Activated T-helper 2 cell treated with anti-CD3 and anti-CD28 coated beads, Interferon-gamma antibody, Interleukin-2, Interleukin-4, amounts not matched to agents 10 μg/mL and 5 μg/mL and 100 μg/mL, durations not matched to agents 14 hours and 24 hours and 36 hours (primary cell): ENCODE results near the gene ARHGEF11. TPM values are rescaled to one million over a fixed set of nuclear protein-coding genes. Genes with fewer than 3 reads are reported as not detected.

Source experiments
- DNase-seq: peaks from one replicate; pipeline ENCODE4 v3.0.0; 2021; ENCODE audit warnings: low spot score
- H3K27ac Mint-ChIP-seq: one replicate; pipeline ENCODE4 v1.8.0; 2021; ENCODE audit warnings: mixed read lengths
- H3K27me3 Mint-ChIP-seq: one replicate; pipeline ENCODE4 v1.8.0; 2021; ENCODE audit warnings: low read depth, mixed read lengths
- H3K36me3 Mint-ChIP-seq: one replicate; pipeline ENCODE4 v1.8.0; 2021; ENCODE audit warnings: low read depth, mixed read lengths
- H3K4me1 Mint-ChIP-seq: one replicate; pipeline ENCODE4 v1.8.0; 2021; ENCODE audit warnings: low read depth, mixed read lengths
- H3K4me3 Mint-ChIP-seq: one replicate; pipeline ENCODE4 v1.8.0; 2021; ENCODE audit warnings: low read depth, mild to moderate bottlenecking, moderate library complexity, mixed read lengths
- H3K9me3 Mint-ChIP-seq: one replicate; pipeline ENCODE4 v1.8.0; 2021; ENCODE audit warnings: mixed read lengths
- intact Hi-C: fragments of 100-400 bp; cut with micrococcal nuclease; formaldehyde crosslinking; loops from one replicate; pipeline ENCODE4 v1.15.1; 2023
- total RNA-seq: library from RNA; stranded (reverse); gene quantifications from 2 replicates; pipeline ENCODE4 v1.2.3, GENCODE V29; 2022

ARHGEF11 gene
- total RNA-seq, 1 donor from 2014 or later = 2.2 TPM

DNA sequence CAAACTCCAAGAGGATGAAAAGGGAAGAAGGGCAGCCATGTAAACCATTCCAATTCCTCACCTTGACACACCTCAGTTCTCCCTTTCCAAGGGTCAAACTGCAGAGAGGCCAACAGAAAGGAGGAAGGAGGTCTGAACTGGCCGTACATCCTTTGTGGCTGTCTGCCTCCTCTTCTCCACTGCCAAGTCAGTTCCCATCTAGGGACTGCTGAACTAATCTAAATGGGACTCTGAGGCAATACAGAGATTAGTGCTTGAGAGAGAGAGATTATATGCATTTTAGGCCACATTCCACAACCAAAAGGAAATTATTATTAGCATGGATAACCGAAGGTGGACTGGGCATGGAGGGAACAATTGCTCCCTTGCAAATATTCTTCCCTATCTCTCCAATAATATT is 2.7 kb downstream of the ARHGEF11 start:
- H3K36me3 Mint-ChIP-seq = no peaks in the 10 kb centered on the region
- intact Hi-C loops = no loop called here
- DNase-seq = no peak
- peaks cover 79% of the 10 kb centered on the region for H3K27me3 Mint-ChIP-seq
- H3K4me3 Mint-ChIP-seq = no peak overlapping the region
- H3K4me1 Mint-ChIP-seq = peaks cover 6% of the 10 kb centered on the region
- no peaks in the 10 kb centered on the region for H3K9me3 Mint-ChIP-seq
- no peak overlapping the region for H3K27ac Mint-ChIP-seq

GRCh38 chr1:157040802-157041201 is 4.7 kb downstream of the ARHGEF11 start:
- intact Hi-C loops = no loop called here
- peaks cover 70% of the 10 kb centered on the region for H3K27me3 Mint-ChIP-seq
- H3K4me1 Mint-ChIP-seq = peaks cover 3% of the 10 kb centered on the region
- H3K4me3 Mint-ChIP-seq = no peak overlapping the region
- no peaks in the 10 kb centered on the region for H3K9me3 Mint-ChIP-seq
- no peaks in the 10 kb centered on the region for H3K36me3 Mint-ChIP-seq
- DNase-seq = no peak
- H3K27ac Mint-ChIP-seq = no peak overlapping the region

- H3K4me1 Mint-ChIP-seq = no peaks in the 10 kb centered on the region
- no peak for DNase-seq
- H3K4me3 Mint-ChIP-seq = no peak overlapping the region
- H3K27me3 Mint-ChIP-seq = peaks cover 41% of the 10 kb centered on the region
- no peaks in the 10 kb centered on the region for H3K36me3 Mint-ChIP-seq
- no peaks in the 10 kb centered on the region for H3K9me3 Mint-ChIP-seq
- H3K27ac Mint-ChIP-seq = no peak overlapping the region
- intact Hi-C loops = no loop called here
Observed at GRCh38 chr1:157035121-157035520, 10.4 kb downstream of the ARHGEF11 start.

- no peaks in the 10 kb centered on the region for H3K4me1 Mint-ChIP-seq
- no peak for DNase-seq
- no peak overlapping the region for H3K27ac Mint-ChIP-seq
- no peak overlapping the region for H3K4me3 Mint-ChIP-seq
- intact Hi-C loops = no loop called here
- H3K27me3 Mint-ChIP-seq = peaks cover 36% of the 10 kb centered on the region
- H3K9me3 Mint-ChIP-seq = no peaks in the 10 kb centered on the region
- no peaks in the 10 kb centered on the region for H3K36me3 Mint-ChIP-seq
Observed at GRCh38 chr1:157034137-157034800, 11.3 kb downstream of the ARHGEF11 start.

DNA sequence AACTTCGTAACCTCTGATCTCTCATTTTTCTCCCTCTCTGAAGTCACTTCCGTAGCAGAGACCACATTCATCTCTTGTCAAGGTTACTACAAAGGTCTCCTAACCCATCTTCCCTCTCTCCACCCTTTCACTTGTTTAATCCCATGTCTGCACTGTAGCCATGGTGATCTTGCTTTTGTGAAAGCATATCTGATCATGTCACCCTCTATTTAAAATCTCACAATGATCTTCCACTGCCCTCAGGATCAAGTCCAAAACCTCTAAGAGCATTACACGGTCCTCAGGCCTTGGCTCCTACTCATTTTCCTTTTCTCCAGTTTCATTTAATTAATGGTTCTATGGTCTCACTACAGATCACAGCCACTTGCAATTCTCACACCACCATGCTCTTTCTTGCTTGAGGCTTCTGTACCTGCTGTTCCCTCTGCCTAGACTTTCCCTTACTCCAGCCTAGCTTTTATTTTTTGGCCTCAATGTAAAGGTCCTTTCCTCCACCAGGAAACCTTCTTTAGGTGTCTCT is 12.1 kb downstream of the ARHGEF11 start:
- intact Hi-C loops = no loop called here
- H3K4me3 Mint-ChIP-seq = no peak overlapping the region
- H3K36me3 Mint-ChIP-seq = no peaks in the 10 kb centered on the region
- H3K27me3 Mint-ChIP-seq = peaks cover 32% of the 10 kb centered on the region
- no peaks in the 10 kb centered on the region for H3K9me3 Mint-ChIP-seq
- DNase-seq = no peak
- no peaks in the 10 kb centered on the region for H3K4me1 Mint-ChIP-seq
- H3K27ac Mint-ChIP-seq = no peak overlapping the region

- intact Hi-C loops = no loop called here
- H3K4me1 Mint-ChIP-seq = no peaks in the 10 kb centered on the region
- H3K36me3 Mint-ChIP-seq = no peaks in the 10 kb centered on the region
- H3K27ac Mint-ChIP-seq = no peak overlapping the region
- H3K9me3 Mint-ChIP-seq = no peaks in the 10 kb centered on the region
- no peak for DNase-seq
- peaks cover 32% of the 10 kb centered on the region for H3K27me3 Mint-ChIP-seq
- H3K4me3 Mint-ChIP-seq = no peak overlapping the region
Observed at GRCh38 chr1:157032303-157032702, 13.2 kb downstream of the ARHGEF11 start.

DNA sequence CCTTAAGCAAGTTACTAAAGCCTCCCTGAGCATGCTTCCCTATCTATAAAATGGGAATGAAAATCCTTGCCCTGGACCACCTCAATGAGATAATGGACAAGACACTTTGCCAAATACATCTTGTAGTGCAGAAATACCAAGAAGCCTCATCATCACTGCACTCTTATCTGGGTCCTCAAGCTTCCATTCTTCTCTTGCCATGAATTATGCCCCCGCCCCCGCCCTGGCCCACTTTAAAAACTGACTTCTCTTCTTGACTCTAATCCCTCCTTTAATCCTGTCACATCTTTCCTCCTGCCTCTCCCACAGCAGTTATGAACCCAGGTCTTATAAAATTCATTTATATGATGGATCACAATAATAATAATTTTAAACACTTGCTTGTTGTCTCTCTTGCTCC is 14.8 kb downstream of the ARHGEF11 start:
- Mint-ChIP-seq H3K36me3 (no peaks in the 10 kb centered on the region), H3K4me1 (no peaks in the 10 kb centered on the region), H3K9me3 (no peaks in the 10 kb centered on the region), H3K27me3 (peaks cover 32% of the 10 kb centered on the region), H3K27ac (no peak overlapping the region), H3K4me3 (no peak overlapping the region)
- intact Hi-C loops = no loop called here
- no peak for DNase-seq

DNA sequence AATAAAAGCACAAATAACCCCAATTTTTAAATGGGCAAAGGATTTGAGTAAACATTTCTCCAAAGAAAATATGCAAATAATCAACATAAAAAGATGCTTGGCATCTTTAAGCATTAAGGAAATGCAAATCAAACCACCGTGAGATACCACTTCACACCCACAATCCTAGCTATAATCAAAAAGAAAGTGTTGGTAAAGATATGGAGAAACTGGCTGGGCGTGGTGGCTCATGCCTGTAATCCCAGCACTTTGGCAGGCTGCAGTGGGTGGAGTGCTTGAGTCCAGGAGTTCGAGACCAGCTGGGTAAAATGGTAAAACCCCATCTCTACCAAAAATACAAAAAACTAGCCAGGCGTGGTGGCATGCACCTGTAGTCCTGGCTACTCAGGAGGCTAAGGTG is 16.9 kb downstream of the ARHGEF11 start:
- Mint-ChIP-seq H3K9me3 (no peaks in the 10 kb centered on the region), H3K4me1 (no peaks in the 10 kb centered on the region), H3K4me3 (no peak overlapping the region), H3K27me3 (peaks cover 32% of the 10 kb centered on the region), H3K36me3 (no peaks in the 10 kb centered on the region), H3K27ac (no peak overlapping the region)
- DNase-seq = no peak
- intact Hi-C loops = no loop called here

- Mint-ChIP-seq H3K27ac (no peak overlapping the region), H3K36me3 (no peaks in the 10 kb centered on the region), H3K4me3 (no peak overlapping the region), H3K27me3 (peaks cover 23% of the 10 kb centered on the region), H3K9me3 (no peaks in the 10 kb centered on the region), H3K4me1 (no peaks in the 10 kb centered on the region)
- no peak for DNase-seq
- intact Hi-C loops = no loop called here
Observed at GRCh38 chr1:157025856-157026255, 19.7 kb downstream of the ARHGEF11 start.

DNA sequence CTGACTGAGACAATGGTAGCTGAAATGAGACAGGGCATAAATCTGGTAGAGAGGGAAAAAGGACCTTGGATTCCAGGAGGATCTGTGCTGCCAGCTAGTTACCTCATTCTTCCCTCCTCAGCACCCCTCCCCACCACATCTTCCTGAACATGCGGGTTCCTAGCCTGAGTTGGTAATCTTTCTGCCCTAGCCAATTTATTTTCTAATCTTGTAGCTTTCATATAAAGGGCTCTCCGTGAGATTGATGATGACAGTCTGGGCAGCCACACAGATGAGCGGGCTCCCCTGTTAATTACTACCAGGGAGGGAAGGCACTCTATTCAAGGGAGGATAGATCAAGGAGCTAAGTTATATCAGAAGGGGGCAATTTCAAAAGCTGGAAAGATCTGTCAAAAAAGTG is 20.2 kb downstream of the ARHGEF11 start:
- Mint-ChIP-seq H3K27ac (no peak overlapping the region), H3K36me3 (no peaks in the 10 kb centered on the region), H3K4me3 (no peak overlapping the region), H3K9me3 (no peaks in the 10 kb centered on the region), H3K27me3 (peaks cover 23% of the 10 kb centered on the region), H3K4me1 (no peaks in the 10 kb centered on the region)
- intact Hi-C loops = no loop called here
- no peak for DNase-seq

GRCh38 chr1:157021688-157022087 is 23.9 kb downstream of the ARHGEF11 start:
- no peak for DNase-seq
- Mint-ChIP-seq H3K4me3 (no peak overlapping the region), H3K4me1 (no peaks in the 10 kb centered on the region), H3K27me3 (peaks cover 19% of the 10 kb centered on the region), H3K9me3 (peaks cover 10% of the 10 kb centered on the region), H3K36me3 (no peaks in the 10 kb centered on the region), H3K27ac (no peak overlapping the region)
- intact Hi-C loops = no loop called here

DNA sequence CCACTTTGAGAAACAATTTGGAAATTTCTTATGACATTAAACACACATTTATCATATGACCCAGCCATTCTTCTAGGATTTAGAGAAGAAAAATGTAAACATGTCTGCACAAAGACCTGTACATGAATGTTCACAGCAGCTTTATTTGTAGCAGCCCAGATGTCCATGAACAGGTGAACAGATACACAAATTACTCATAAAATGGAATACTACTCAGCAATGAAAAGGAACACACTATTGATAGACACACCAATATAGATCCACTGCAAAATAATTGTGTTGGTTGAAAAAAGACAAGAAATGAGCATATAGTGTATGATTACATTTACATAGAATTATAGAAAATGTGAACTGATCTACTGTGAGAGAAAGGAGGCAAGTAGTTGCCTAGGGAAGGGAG is 26.1 kb downstream of the ARHGEF11 start:
- H3K36me3 Mint-ChIP-seq = no peaks in the 10 kb centered on the region
- no peak overlapping the region for H3K4me3 Mint-ChIP-seq
- H3K9me3 Mint-ChIP-seq = peaks cover 10% of the 10 kb centered on the region
- H3K4me1 Mint-ChIP-seq = no peaks in the 10 kb centered on the region
- H3K27me3 Mint-ChIP-seq = peaks cover 12% of the 10 kb centered on the region
- intact Hi-C loops = no loop called here
- DNase-seq = no peak
- H3K27ac Mint-ChIP-seq = no peak overlapping the region

DNA sequence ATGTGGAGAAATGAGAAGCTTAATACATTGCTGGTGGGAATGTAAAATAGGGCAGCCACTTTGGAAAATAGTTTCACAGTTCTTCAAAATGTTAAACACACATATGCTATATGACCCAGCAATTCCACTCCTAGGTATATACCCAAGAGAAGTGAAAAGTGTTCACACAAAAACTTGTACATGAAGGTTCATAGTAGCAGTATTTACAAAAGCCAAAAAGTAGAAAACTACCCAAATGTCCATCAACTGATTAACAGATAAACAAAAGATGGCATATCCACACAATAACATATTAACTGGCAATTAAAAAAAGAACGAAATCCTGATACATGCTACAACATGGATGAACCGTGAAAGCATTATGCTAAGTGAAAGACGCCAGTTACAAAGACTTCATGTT is 33.7 kb downstream of the ARHGEF11 start:
- intact Hi-C loops = no loop called here
- H3K36me3 Mint-ChIP-seq = no peaks in the 10 kb centered on the region
- peaks cover 18% of the 10 kb centered on the region for H3K27me3 Mint-ChIP-seq
- no peak overlapping the region for H3K27ac Mint-ChIP-seq
- H3K9me3 Mint-ChIP-seq = no peaks in the 10 kb centered on the region
- no peaks in the 10 kb centered on the region for H3K4me1 Mint-ChIP-seq
- no peak for DNase-seq
- no peak overlapping the region for H3K4me3 Mint-ChIP-seq

DNA sequence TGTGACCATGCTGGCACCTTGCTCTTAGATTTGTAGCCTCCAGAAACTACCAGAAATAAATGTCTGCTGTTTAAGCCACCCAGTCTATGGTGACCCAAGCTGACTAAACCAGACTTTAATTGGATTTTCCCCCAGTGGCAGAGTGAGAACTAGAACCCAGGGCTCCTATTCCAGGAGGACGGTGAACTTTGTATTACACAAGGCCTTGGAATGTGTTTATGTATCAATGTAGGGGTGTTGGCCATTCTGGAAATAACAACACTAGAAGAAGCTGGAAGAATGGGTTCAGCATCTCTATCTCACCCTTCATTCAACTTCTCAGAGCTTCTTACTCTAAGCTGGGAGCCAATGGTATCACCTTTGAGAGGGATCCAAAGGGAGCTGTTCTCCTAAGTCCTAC is 37.0 kb downstream of the ARHGEF11 start:
- no peak overlapping the region for H3K27ac Mint-ChIP-seq
- intact Hi-C loops = no loop called here
- H3K36me3 Mint-ChIP-seq = no peaks in the 10 kb centered on the region
- H3K27me3 Mint-ChIP-seq = peaks cover 33% of the 10 kb centered on the region
- no peak overlapping the region for H3K4me3 Mint-ChIP-seq
- DNase-seq = no peak
- H3K4me1 Mint-ChIP-seq = no peaks in the 10 kb centered on the region
- H3K9me3 Mint-ChIP-seq = no peaks in the 10 kb centered on the region
